ENCODE measurements around the gene EEFSEC.

The EEFSEC gene

DNA sequence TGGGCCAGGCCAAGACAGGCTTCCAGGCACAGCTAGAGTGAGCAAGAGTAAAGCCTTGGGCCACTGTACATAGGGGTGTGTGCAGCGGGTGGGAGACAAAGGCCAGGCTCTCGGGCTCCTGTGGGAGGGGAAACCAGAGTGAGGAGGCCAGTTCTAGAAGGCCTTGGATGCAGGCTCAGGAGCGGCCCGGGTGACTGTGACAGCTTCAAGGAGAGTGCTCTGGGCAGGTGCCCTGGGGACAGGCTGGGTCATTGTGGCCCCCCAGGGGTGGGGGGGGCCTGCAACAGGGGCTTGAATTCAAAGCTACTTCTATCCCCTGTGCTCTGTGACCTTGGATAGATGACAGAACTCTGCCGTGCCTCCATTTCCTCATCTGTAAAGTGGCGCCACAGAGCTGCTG, 204.3 kb downstream of the EEFSEC start:
- DNase-seq (ENCODE audit: low read depth), result no peak
- H3K4me3 ChIP-seq (ENCODE audit: low read depth, low read length), result no peak overlapping the region
- no peak for TF ChIP-seq POLR2A (IDR thresholded peaks at IDR 0.05; ENCODE audit: extremely low read depth, insufficient read length)

DNA sequence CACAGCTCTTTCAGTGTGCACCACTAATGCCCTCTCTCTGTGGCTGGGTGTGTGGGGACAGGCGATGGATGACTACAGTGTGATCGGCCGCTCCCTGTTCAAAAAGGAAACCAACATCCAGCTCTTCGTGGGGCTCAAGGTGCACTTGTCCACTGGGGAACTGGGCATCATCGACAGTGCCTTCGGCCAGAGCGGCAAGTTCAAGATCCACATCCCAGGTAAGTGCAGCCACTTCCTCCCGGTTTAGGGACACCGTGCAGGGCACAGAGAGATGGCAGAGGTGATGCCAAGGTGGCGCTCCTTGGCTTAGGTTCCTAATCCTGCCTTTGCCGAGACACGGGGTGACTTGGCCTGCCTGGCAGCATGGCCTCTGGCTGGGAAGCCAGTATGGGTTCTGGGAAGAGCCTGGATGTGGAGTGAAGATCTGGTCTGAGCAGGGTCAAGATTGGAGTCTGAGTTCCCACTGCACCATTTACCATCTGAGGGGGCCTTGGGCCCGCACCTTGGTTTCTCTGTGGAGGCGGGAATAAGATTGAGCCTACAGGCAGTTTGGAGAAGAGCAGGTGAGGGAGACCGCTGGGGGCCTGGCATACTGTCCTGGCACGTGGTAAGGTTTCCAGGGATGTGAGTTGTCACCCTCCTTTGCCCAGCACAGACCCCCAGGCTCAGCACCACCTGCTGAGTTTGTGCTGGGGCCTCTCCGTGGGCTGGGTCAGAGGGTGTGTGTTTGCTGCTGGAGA, 205.0 kb downstream of the EEFSEC start:
- H3K4me3 ChIP-seq (ENCODE audit: low read depth, low read length), result no peak overlapping the region
- DNase-seq (ENCODE audit: low read depth), result no peak
- TF ChIP-seq POLR2A (IDR thresholded peaks at IDR 0.05; ENCODE audit: extremely low read depth, insufficient read length), result no peak
- TF ChIP-seq, protein P1, sequence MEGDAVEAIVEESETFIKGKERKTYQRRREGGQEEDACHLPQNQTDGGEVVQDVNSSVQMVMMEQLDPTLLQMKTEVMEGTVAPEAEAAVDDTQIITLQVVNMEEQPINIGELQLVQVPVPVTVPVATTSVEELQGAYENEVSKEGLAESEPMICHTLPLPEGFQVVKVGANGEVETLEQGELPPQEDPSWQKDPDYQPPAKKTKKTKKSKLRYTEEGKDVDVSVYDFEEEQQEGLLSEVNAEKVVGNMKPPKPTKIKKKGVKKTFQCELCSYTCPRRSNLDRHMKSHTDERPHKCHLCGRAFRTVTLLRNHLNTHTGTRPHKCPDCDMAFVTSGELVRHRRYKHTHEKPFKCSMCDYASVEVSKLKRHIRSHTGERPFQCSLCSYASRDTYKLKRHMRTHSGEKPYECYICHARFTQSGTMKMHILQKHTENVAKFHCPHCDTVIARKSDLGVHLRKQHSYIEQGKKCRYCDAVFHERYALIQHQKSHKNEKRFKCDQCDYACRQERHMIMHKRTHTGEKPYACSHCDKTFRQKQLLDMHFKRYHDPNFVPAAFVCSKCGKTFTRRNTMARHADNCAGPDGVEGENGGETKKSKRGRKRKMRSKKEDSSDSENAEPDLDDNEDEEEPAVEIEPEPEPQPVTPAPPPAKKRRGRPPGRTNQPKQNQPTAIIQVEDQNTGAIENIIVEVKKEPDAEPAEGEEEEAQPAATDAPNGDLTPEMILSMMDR (IDR thresholded peaks at IDR 0.05; ENCODE audit: low read depth, low read length), result no peak
- TF ChIP-seq, protein P2, sequence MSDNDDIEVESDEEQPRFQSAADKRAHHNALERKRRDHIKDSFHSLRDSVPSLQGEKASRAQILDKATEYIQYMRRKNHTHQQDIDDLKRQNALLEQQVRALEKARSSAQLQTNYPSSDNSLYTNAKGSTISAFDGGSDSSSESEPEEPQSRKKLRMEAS (IDR thresholded peaks at IDR 0.05; ENCODE audit: low read depth, low read length), result no peak
- TF ChIP-seq MYC (IDR thresholded peaks at IDR 0.05; ENCODE audit: low read depth, low read length), result no peak

DNA sequence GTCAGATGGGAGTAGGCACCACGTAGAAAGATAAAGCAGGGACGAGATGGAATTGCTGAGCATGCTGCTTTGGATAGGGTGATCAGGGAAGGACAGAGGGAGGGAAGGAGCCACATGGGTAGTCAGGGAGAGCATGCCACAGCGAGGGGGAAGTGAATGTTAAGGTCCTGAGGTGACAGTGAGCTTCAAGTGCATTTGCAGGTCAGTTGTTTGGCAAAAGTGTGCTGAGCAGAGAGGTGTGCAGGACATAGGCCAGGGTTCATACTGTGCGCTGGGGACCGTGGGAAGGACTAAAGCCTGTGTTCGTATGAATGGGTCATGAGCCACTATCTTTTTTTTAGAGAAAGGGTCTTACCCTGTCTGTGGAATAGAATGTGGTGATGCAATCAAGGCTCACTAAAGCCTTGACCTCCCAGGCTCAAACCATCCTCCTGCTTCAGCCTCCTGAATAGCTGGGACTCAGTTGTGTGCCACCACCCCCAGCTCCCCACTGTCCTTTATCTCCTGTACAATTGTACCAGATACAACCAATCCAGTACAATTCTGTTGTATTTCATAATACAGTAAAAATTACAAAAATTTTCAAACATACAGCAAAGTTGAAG, 205.9 kb downstream of the EEFSEC start:
- TF ChIP-seq, protein P2 (IDR thresholded peaks at IDR 0.05; ENCODE audit: low read depth, low read length), result no peak
- no peak for TF ChIP-seq MYC (IDR thresholded peaks at IDR 0.05; ENCODE audit: low read depth, low read length)
- no peak for TF ChIP-seq POLR2A (IDR thresholded peaks at IDR 0.05; ENCODE audit: extremely low read depth, insufficient read length)
- TF ChIP-seq, protein P1 (IDR thresholded peaks at IDR 0.05; ENCODE audit: low read depth, low read length), result no peak

DNA sequence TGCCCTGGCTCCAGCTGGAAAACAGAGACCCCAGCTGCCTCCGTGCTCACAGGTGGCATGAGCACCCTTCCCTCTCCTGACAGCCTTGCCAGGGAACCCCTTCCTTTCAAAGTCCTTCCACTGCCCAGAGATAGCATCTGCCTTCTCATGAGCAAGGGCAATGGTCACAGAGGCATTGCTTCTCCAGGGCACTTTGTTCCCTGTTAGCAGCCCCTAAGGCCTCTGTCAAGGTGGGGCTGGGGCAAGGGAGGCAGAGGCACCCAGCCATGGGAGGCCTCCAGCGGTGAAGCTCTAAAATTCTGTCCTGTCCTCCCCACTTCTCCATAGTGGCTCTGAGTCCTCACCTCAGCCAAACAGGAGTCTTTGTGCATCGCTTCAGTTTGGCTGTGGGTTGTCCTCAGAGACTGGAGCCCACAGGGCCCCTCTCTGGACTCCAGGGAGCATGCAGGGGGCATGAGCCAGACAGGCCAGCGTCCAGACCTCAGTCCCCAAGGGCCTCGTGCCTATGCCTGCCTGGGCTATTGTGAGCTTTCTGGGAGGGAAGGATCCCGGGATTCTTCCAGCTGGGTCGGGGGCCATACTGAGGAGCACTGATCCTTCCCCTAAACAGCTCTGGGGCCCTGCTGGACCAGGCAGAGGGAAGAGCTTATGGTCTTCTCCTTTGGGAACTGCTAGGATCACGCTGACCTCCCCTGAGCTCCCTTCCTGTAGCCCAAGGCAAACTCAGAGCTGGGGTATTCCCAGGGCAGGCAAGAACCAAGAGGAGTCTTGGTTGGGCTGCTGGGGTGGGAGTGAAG, 206.8 kb downstream of the EEFSEC start:
- DNase-seq (ENCODE audit: low read depth), result no peak
- H3K4me3 ChIP-seq (ENCODE audit: low read depth, low read length), result no peak overlapping the region
- TF ChIP-seq, protein P2 (IDR thresholded peaks at IDR 0.05; ENCODE audit: low read depth, low read length), result no peak
- no peak for TF ChIP-seq POLR2A (IDR thresholded peaks at IDR 0.05; ENCODE audit: extremely low read depth, insufficient read length)
- no peak for TF ChIP-seq MYC (IDR thresholded peaks at IDR 0.05; ENCODE audit: low read depth, low read length)
- TF ChIP-seq, protein P1 (IDR thresholded peaks at IDR 0.05; ENCODE audit: low read depth, low read length), result no peak

More for the DNA sequence above, 205.9 kb downstream of the EEFSEC start:
- no peak for DNase-seq (ENCODE audit: low read depth)
- no peak overlapping the region for H3K4me3 ChIP-seq (ENCODE audit: low read depth, low read length)

DNA sequence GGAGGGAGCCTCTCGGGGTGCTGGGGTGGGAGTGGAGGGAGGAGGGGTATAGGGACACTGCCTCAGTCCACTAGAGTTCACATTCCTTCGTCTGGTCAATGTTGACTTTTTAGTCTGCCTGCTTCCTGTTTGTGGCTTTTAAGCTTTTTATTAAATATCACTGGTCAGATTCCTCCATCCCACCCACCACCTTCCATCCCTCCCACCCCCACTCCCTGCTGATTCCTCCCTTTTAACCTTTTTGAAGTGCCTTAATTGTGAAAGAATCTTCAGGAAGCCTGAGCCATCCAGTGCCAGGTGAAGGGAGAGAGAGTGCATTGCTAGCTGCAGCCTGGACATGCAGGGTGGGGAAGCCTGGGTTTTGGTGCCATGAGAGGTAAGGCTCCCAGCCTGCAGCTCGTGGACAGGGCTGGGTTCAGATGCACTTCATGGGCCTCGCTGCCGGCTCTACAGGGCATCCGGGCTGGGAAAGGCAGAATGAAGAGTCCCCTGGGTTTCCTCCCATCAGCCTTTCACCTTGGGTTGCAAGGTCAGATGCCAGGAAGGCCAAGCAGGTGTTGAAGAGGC, 207.5 kb downstream of the EEFSEC start:
- no peak for DNase-seq (ENCODE audit: low read depth)
- TF ChIP-seq MYC (IDR thresholded peaks at IDR 0.05; ENCODE audit: low read depth, low read length) (no peak), POLR2A (IDR thresholded peaks at IDR 0.05; ENCODE audit: extremely low read depth, insufficient read length) (no peak)
- TF ChIP-seq, protein P2 (IDR thresholded peaks at IDR 0.05; ENCODE audit: low read depth, low read length), result no peak
- TF ChIP-seq, protein P1 (IDR thresholded peaks at IDR 0.05; ENCODE audit: low read depth, low read length), result no peak
- H3K4me3 ChIP-seq (ENCODE audit: low read depth, low read length), result no peak overlapping the region

Data from NB4 (cell line).